HG03066 (cell line): ENCODE results near the gene TARBP2.

Experiments used
- ATAC-seq: cut with Tn5 transposase; IDR thresholded peaks from one replicate; pipeline ENCODE4 v1.9.1; 2021; ENCODE audit warnings: low read depth; ENCODE audit not compliant: unreplicated experiment

TARBP2 gene

DNA sequence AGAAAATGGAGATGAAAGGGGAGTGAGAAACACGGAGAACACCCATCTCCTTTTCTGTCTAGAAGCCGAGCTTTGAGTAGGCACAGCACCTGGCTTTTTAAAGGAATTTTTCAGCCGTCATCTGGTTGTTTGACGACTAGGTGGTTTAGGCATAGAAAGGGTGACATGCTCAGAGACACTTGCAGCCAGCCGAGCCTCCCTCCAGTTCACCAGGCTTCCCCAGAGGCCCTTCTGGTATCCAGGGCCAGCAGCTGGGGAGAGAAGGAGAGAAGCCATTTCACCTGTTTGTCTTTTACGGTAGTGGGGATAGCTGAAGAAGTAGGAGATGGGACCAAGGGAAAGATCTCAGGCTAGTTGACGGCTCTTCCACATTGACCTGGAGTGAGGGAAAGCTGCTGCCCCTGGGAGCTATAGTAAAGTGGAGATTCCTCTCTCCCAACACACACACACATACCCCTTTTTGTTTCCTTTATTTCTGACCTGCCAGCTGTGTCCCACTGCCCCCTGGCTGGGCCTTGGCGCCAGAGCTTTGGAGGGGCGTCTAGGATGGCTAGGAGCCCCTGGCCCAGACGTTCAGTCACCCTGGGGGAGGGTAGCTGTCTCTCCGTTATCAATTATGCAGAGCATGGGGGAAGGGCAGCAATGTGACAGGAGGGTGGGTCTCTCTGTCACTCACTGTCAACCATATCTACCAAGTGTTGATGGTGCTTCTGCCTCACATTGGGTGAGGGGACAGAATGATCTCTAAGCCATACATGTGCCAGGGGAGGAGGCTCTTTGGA lies 7.3 kb upstream of the TARBP2 start:
- ATAC-seq = no peak

DNA sequence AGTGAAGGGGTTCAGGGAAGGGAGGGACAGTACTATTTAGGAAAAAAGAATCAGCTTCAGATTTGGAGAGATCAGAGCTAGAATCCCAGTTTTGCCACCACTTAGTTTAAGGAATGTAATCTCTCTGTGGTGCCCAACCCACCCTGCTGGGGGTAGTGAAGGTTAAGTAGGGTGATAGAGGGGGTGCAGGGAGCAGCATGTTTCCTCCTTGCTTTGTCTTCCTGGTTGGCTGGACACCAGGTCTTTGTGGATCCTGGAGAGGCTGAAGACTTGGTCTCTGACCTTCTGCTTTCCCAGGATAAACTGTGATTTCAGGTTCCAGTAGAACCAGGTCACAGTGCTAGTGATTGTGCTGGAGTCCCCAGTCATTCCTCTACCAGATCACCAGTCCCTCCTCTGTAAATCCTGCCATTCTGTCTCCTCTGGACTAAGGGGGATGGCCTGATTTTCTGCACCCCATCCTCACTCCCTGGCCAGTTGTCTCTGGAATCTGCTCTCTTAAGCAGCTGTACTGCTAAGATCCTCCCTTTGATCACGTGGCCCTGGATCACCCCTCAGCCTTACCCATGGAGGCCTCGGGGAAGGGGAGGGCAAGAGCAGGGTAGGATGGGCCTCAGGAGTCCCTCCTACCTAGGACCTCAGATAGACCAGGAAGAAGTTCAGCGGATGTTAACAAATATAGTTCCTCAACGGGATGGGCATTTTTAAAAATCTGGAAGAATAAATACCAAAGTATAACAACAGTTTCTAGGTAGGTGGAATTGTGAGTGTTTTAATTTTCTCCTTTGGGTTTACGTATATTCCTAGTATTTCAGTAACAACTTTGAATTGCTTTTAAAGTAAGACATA lies 5.0 kb upstream of the TARBP2 start:
- ATAC-seq = no peak

DNA sequence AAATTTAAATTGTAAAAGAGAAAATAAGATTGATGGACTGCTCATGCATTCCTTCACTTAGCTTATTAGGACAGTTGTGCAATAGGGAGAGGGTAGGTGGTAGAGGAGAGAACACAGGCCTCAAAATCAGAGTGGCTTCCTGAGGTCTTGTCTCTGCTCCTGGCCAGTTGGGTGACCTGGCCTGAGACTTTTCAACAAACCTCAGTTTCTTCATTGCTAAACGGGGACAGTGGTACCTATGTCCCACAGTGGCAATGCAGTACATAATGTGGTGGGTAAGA lies 4.4 kb upstream of the TARBP2 start:
- ATAC-seq = no peak

DNA sequence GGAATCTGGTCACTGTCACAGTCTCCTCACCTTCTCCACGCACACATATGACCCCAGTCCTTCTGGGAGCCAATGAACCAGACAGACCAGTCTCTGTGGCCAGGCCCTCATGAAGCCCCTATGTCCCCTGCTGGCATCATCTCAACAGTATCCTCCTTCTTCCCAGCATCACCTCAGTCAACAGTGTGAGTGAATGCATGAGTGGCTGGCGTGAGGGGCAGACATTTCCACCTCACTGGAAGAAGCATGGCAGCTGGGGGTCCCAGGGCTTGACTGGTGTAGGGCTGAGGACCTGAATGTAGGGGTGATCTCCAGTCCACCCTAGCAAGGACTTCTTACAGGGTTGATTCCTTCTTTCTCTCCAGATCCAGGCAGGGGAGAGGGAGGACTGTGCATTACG lies 3.6 kb upstream of the TARBP2 start:
- ATAC-seq = no peak

DNA sequence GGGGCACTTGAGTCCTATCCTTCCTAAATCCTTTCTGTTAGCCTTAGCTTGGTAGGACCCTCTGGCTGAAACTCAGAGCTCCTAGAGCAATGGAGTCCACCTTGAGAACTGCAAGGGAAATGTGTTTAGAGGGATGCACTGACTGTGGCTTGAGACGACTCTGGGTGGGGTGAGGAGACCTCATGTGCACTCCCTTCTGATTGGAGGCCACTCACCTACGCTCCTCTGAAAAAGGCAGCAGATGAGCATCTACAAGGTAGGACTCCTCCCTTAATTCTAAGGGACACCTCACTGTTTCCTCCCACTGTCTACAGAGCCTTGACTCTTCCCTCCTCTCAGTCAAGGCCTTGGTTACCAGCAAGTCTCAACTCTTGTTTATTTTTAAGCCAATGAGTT lies 2.9 kb upstream of the TARBP2 start:
- no peak for ATAC-seq

DNA sequence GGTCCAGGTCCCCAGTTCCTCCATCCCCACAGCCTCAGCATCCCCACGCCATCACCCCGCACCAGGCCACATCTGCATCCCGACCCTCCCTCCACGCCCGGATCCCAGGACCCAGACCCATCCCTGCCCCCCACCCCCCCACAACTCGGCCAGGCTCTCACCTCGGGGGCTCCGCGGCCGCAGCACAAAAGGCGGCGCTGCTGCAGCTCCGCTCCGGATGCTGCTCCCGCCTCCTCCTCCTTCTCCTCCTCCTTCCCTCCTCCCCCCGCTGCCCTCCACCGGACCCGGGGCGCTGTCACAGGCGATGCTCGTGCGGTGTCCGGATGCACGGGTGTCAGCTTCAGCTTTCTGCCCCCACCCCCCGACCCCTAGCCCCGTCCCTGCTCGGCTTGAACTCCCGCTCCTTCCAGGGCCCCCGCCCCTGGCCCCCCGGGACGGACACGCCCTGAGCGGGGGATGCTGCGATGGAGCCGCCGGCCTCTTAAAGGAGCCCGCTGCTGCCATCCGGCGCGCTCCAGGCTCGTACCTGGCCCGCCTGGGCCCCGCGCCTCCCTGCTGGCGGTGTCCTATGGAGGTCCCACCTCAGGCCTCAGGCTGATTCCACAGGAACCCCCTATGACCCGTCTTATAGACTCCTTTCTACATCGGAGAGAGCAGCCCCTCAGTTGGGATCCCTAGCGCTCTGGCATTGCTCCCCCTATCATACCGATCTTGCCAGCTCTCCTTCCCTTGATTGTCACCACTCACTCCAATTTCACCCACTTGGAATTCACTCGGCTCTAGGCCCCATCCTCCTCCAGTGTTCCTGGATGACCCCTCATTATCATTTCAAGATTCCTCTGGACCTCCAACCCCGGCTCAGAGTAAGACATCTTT lies 1.6 kb upstream of the TARBP2 start, which contains the start of gene MAP3K12:
Gene MAP3K12, minus strand, starts transcription at position 193 of the 876 bp plus-strand sequence. CDS start 12,067 bp downstream, outside the sequence.
- no peak for ATAC-seq

DNA sequence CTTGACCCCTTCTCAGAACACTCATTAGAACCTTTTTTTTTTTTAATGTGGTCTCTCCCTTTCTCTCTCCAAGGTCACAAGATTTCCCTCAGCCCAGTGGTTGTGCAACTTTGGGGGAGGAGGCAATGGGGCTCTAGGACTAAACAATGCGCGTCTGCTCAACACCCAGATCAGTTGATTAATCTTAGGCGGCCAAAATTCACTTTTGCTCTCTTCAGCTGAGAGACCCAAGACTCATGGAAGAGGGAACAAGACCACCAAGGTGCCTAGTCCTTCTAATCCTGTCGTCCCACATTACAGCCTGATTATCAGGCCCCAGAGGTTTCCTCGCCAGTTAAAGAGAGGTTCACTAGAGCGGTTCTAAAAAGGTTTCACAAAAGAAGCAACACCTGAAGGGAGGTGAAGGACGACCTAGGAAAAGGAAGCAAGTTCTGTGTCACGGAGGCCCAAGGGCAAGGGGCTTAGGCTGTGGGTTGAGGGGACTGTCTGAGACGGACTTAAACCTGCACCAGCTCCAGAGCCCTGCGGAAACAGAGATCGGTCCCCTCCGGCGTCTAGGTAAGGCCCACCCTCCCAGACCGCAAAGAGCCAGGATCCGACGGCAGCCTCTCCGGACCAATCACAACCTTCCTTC lies 824 bp upstream of the TARBP2 start:
- ATAC-seq = no peak

DNA sequence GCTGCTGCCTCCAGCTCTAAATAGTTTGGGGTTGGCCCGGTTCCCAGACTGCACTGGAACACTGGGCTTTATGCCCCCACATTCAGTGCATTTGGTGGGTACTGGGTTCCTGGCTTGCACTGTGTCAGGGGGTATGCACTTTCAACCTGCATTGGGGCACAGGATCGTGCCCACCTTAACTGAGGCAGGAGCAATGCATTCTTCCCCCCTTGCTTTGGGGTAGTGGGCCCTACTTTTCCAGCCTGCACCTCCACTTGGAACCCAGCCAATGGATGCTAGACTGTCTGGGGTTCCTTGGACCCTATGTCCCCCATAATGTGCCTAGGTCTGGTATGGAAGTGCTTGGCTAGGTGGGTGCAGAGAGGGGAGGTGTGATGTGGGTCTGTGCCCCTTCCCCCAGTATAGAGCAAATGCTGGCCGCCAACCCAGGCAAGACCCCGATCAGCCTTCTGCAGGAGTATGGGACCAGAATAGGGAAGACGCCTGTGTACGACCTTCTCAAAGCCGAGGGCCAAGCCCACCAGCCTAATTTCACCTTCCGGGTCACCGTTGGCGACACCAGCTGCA lies 615 bp downstream of the TARBP2 start:
- no peak for ATAC-seq

DNA sequence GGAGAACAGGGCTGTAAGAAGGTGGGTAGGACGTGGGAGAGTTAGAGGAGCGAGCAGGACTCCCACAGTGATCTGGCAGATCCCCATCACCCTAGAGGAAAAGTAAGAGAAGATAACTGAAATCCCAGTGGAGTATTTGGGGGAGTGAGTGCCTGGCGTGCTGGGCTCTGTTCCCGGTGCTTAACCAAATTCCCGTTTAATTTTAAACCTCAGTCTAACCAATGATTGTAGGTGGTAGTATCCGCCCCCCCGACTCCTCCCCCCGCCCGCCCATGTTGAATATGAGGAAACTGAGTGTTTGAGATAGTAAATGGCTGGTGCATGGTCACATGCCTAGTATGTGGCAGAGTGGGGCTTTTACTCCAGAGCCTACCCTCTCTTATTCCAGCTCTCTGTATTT lies 1.2 kb downstream of the TARBP2 start:
- ATAC-seq = no peak

DNA sequence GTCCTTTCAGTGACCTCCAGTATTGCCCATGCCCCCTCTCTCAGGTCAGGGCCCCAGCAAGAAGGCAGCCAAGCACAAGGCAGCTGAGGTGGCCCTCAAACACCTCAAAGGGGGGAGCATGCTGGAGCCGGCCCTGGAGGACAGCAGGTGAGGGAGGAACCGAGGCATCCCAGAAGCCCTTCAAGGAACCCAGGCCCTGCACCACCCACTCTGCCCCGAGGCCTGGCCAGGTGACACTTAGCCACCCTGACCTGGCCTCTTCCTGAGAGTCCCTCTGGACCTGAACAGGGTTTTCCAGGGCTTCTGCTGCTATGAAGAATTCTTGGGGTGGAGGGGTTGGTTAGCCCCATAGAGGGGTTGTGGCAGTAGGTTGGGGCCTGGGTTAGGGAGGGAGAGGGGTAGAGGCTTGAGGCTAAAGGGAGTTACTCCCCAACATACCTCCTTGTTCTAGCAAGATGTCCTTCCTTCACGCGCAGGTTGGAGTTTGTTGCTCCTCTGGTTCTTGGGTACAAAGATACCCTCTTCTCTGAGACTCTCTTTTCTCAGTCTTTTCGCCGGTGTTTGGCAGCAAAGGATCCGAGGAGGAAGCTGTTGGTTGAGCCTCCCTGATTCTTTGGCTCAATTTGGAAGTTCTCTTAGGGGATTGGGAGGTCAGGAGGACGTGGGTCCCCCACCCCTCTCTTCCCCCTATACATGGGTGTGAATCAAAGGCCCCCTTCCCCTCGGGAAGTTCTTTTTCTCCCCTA lies 2.1 kb downstream of the TARBP2 start:
- no peak for ATAC-seq

DNA sequence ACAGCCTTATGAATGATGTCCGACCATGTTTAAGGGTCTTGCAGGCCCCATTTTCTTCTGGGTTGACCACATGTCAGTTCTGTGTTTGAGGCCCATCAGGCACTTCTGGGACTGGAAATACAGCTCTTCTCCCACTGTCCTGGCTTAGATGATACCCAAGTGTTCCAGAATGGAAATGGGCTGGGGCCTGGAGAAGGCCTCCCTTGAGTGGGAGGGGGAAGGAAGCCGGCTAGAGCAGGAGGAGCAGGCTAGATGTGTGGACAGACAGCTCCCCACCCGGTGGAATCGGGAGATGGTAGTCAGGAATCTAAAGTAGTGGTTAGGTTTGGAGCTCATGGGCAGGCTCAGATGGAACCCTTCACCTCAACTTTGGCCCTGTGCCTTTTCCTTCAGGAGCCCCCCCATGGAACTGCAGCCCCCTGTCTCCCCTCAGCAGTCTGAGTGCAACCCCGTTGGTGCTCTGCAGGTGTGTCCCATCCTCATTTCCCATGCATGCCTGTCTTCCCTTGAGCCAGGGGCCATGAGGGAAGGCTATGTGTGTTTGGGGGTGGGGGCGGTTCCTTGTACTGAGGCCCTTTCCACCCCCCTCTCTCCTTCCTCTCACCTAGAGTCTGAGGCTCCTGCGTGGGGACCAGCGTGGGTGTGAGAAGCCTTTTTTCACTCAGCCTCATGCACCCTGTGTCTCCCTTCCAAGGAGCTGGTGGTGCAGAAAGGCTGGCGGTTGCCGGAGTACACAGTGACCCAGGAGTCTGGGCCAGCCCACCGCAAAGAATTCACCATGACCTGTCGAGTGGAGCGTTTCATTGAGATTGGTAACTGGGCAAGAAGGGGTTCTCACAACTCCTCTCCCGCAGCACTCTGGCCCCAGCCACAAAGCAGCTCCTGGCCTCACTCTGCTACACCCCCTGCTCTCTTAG lies 3.2 kb downstream of the TARBP2 start:
- no peak for ATAC-seq

DNA sequence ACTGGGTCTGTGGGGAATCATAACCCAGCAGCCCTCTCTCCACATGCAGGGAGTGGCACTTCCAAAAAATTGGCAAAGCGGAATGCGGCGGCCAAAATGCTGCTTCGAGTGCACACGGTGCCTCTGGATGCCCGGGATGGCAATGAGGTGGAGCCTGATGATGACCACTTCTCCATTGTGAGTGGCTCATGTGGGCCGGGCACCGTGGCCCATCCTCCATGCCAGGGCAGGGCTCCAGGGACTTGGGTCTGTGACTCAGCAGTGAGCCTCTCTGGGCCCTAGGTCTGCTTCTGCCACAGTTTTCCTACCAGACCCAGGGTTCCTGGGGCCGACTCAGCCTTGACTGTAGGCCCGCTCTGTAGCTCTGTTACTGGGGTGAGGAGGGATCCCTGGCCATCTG lies 4.0 kb downstream of the TARBP2 start:
- no peak for ATAC-seq

DNA sequence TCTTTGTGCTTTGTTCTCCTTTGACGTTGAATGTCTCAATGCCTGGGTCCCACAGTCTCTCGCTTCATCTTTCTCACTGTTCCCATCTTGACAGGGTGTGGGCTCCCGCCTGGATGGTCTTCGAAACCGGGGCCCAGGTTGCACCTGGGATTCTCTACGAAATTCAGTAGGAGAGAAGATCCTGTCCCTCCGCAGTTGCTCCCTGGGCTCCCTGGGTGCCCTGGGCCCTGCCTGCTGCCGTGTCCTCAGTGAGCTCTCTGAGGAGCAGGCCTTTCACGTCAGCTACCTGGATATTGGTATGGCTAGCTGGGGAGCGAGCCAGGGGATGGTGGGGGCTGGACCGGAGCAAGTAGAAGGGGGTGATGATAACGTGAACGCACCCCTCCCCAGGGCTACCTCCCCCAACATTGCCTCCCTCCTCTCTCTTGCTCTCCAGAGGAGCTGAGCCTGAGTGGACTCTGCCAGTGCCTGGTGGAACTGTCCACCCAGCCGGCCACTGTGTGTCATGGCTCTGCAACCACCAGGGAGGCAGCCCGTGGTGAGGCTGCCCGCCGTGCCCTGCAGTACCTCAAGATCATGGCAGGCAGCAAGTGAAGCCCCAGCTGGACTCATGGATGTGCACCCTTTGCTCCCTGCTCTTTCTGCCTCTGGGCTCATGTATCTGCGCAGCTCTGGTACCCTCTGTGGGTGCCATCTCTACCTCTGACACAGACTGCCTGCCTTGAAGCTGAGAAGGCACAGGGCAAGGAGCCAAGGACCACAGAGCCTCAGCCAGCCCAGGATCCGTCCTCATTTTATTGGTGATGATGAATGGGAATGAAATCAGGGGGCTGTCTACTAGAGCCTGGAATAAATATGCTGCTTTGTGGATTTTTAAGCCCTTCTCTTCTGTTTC lies 4.7 kb downstream of the TARBP2 start:
- no peak for ATAC-seq

DNA sequence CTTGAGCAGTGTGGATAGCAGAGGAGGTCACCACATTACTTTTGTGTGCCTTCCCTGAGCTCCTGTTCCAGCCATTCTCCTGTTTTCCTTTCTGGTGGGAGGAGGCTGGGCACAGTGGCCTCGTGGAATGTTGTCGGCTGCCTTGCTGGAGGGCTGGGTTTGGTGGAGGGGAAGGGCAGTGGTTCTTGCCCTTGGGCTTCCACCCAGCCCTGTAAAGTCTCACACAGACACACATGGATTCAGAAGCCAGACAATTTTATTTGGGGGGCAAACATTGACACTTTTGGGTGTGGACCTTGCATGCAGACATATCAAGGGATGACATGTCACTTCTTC lies 5.3 kb downstream of the TARBP2 start:
- no peak for ATAC-seq

DNA sequence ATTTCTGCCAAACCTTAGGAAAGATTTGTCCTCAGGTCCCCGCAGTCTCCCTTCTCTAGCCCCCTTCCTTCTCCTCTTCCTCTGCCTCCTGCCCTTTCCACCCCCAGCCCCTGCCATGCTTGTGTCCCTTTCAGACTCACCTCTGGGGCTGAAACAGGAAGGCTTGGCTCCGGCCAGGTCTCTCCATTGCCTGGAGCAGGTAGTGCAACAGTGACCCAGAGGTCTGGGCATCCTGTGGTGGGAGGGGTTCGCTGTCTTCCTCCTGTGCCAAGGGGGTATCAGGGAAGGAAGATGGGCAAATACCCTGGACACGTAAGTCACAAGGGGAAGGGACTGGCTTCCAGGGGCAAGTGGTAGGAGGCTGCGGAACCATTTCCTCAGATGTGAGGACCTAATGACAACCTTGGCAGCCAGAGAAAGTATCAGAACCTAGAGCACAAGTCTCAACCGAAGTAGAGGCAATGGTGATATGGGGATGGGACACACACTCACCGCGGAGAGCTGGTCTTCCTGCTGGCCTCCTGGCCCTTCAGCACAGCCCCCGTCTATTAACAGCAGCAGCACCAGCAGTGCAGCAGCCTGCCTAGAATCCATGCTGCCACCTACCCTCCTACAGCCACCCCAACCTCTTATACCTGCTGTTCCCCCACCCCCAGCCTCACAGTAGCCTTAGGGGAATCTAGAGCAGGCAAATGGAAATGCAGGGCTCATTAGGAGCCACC lies 6.0 kb downstream of the TARBP2 start, which contains the start of gene NPFF:
Gene NPFF, minus strand, starts transcription at position 604 of the 722 bp plus-strand sequence. Its CDS starts 10 bp downstream, at position 594.
- no peak for ATAC-seq

DNA sequence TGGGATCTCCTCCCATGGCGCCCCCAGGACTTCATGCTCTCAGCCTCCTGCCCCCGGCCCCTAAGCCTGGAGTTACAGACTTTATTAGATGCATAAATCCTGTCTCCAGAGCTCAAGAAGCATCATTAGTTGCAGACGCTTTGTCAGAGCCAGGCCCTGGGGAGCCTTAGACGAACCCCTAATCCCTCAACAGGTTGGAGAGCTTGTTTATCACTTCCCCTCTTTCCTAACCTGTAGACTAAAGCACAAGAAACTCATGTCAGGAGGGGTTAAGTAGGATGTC lies 6.5 kb downstream of the TARBP2 start:
- ATAC-seq = no peak

DNA sequence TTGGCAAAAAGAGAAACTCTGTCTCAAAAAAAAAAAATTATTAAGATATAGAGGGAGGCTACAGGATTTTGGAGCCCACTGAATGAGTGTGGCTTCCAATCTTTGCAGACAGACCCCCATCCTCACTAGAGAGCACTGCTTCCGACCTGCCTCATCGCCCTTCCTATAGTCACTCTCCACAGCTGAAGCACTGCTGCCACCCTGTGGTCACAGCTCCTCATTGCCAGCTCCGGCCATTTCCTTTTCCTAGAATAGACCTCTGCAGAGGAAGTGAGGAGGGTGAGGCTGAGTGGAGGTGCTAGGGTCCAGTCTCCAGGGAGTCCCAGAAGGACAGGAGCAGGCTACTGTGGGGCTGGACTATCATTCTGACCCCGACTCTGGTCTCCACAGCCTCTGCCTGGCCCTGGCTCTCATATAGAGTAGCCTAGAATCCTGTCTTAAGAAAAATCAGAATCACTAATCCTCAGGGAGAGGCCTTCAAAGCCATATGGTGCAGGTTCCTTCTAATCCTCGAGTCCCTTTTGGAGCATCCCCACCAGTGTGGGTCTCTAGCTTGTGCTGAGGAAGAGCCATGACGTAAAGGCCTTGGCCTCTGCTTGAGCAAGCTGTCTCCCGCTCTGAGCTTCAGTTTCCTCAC lies 7.6 kb downstream of the TARBP2 start:
- peak; percentile 95 for ATAC-seq
